ENCODE data around the gene FAM169A.

DNA sequence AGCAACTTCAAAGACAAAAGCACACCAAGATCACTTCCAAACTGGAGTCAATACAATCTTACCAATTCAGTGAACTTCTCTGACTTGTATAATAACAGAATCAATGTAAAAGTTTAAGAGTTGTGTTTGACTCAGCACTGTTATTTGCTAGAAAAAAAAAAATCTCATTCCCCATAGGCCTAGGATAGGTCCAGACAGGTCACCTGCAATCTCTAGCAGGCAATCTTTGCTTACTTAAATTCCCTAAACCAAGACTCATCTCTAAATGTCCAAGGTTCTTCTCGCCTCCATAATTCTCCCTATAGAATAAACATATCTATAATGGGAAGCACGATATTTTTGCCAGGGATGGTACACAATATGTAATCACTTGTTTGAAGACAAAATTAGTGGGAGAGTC, 2.5 kb downstream of the FAM169A start:
- TF ChIP-seq, protein P1, sequence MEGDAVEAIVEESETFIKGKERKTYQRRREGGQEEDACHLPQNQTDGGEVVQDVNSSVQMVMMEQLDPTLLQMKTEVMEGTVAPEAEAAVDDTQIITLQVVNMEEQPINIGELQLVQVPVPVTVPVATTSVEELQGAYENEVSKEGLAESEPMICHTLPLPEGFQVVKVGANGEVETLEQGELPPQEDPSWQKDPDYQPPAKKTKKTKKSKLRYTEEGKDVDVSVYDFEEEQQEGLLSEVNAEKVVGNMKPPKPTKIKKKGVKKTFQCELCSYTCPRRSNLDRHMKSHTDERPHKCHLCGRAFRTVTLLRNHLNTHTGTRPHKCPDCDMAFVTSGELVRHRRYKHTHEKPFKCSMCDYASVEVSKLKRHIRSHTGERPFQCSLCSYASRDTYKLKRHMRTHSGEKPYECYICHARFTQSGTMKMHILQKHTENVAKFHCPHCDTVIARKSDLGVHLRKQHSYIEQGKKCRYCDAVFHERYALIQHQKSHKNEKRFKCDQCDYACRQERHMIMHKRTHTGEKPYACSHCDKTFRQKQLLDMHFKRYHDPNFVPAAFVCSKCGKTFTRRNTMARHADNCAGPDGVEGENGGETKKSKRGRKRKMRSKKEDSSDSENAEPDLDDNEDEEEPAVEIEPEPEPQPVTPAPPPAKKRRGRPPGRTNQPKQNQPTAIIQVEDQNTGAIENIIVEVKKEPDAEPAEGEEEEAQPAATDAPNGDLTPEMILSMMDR (IDR thresholded peaks at IDR 0.05 in 4 of 5, conservative IDR thresholded peaks at IDR 0.05 in 1 of 5), result no peak
- TF ChIP-seq POLR2A (IDR thresholded peaks at IDR 0.05), result no peak

Measured in gastrocnemius medialis (tissue), 4 donors.